HEK293 (cell line): Measurements from ENCODE around the gene CLEC16A.

Experiments used
- ZNF664 ChIP-seq: fragments of 450-650 bp; formaldehyde crosslinking; IDR thresholded peaks from 2 replicates; pipeline ENCODE4 v1.5.1; 2016; ENCODE audit warnings: missing biosample characterization, missing genetic modification characterization
- ZNF830 ChIP-seq: fragments of 450-650 bp; IDR thresholded peaks from 2 replicates; pipeline ENCODE4 v1.5.0; 2018; ENCODE audit warnings: missing biosample characterization, missing genetic modification characterization, low read depth, mild to moderate bottlenecking, moderate library complexity
- TF ChIP-seq, protein P1 (sequence below): fragments of 450-650 bp; formaldehyde crosslinking; IDR thresholded peaks from 2 replicates; pipeline ENCODE4 v1.5.1; 2016; ENCODE audit warnings: missing biosample characterization, missing genetic modification characterization

DNA sequence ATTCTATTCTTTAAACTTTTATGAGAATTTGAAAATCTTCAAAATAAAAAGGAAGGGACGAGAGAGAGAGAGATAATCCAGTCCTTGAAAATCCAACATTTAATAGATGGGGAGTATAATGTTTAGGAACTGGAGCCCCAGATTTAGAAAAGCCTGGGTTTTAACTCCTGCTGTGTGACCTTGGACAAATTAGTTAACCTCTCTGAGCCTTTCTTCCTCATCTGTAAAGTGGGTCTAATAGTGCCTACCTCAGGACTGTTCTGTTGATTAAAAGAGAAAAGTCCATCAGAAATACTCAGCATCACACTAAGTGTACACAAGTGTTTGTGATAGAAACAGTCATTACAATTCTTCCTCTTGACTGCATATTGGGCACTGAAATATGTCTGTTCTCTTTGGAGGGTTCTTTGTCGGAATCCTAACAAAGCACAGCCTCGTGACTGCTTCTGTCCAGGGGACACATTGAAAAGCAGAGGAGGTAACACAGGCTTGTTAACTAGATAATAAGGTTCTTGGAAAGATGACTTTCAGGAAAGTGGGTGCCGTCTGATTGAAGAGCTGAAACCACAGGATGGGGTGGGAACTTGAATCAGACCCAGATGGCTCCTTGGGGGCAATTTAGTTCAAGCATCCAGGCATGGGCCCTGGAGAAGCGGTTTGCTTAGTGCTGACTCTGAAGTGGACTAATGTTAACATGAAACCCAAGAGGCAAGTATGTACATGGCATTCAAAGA, 128.2 kb downstream of the CLEC16A start:
- TF ChIP-seq, protein P1, sequence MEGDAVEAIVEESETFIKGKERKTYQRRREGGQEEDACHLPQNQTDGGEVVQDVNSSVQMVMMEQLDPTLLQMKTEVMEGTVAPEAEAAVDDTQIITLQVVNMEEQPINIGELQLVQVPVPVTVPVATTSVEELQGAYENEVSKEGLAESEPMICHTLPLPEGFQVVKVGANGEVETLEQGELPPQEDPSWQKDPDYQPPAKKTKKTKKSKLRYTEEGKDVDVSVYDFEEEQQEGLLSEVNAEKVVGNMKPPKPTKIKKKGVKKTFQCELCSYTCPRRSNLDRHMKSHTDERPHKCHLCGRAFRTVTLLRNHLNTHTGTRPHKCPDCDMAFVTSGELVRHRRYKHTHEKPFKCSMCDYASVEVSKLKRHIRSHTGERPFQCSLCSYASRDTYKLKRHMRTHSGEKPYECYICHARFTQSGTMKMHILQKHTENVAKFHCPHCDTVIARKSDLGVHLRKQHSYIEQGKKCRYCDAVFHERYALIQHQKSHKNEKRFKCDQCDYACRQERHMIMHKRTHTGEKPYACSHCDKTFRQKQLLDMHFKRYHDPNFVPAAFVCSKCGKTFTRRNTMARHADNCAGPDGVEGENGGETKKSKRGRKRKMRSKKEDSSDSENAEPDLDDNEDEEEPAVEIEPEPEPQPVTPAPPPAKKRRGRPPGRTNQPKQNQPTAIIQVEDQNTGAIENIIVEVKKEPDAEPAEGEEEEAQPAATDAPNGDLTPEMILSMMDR (tag by site-specific recombination), result no peak
- TF ChIP-seq ZNF830 (tag by site-specific recombination), result no peak
- no peak for TF ChIP-seq ZNF664
